ENCODE results near the gene MIS18A.

The MIS18A gene

DNA sequence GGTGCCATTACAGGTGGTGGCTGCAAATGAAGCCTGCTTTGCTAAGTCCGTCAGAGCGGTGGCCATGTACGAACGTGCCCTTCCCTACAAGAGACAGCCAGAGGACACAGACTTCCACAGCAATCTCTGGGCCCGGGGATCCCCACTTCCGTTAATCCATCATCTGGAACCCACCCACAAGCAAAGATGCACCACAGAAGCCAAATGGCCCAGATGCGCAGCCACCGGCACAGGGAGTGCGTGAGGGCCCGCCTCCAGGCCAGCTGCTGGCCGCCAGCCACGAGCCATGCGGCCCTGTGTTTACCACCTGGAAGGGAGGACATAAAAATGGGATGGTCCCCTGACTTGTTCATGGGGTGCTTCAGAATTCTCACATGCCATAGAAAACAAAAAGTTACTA, 41.9 kb upstream of the MIS18A start:
- DNase-seq (ENCODE audit: low spot score), result no peak
- in situ Hi-C loops (cut with MboI; ENCODE audit: low sequenced_read_pairs, unreplicated experiment), result no loop called here
- TF ChIP-seq, protein P1, sequence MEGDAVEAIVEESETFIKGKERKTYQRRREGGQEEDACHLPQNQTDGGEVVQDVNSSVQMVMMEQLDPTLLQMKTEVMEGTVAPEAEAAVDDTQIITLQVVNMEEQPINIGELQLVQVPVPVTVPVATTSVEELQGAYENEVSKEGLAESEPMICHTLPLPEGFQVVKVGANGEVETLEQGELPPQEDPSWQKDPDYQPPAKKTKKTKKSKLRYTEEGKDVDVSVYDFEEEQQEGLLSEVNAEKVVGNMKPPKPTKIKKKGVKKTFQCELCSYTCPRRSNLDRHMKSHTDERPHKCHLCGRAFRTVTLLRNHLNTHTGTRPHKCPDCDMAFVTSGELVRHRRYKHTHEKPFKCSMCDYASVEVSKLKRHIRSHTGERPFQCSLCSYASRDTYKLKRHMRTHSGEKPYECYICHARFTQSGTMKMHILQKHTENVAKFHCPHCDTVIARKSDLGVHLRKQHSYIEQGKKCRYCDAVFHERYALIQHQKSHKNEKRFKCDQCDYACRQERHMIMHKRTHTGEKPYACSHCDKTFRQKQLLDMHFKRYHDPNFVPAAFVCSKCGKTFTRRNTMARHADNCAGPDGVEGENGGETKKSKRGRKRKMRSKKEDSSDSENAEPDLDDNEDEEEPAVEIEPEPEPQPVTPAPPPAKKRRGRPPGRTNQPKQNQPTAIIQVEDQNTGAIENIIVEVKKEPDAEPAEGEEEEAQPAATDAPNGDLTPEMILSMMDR (IDR thresholded peaks at IDR 0.05; ENCODE audit: borderline replicate concordance, control extremely low read depth, extremely low read depth, insufficient read depth, missing control alignments), result no peak

GRCh38 chr21:32320059-32320458, 41.2 kb upstream of the MIS18A start:
- DNase-seq (ENCODE audit: low spot score), result no peak
- TF ChIP-seq, protein P1 (IDR thresholded peaks at IDR 0.05; ENCODE audit: borderline replicate concordance, control extremely low read depth, extremely low read depth, insufficient read depth, missing control alignments), result no peak
- in situ Hi-C loops (cut with MboI; ENCODE audit: low sequenced_read_pairs, unreplicated experiment), result no loop called here

DNA sequence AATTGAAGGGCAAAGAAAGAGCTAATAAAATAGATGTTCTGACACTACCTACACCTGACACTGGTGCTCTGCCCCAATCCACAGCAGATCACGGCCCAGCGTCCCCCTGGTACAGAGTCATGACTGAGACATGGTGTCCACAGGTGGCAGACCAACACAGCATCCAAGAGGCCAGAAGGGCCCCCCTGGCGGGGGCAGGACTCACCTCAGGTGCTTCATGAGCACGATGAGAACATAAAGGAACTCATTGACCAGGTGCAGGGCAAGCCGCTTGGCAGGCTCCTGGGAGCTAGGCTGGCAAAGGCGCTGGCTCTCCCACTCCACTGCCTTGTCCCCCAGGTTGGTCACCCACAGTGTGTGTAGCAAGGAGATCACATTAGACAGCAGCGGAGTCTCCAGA, 40.2 kb upstream of the MIS18A start:
- in situ Hi-C loops (cut with MboI; ENCODE audit: low sequenced_read_pairs, unreplicated experiment), result no loop called here
- TF ChIP-seq, protein P1 (IDR thresholded peaks at IDR 0.05; ENCODE audit: borderline replicate concordance, control extremely low read depth, extremely low read depth, insufficient read depth, missing control alignments), result no peak
- DNase-seq (ENCODE audit: low spot score), result no peak

- TF ChIP-seq, protein P1 (IDR thresholded peaks at IDR 0.05; ENCODE audit: borderline replicate concordance, control extremely low read depth, extremely low read depth, insufficient read depth, missing control alignments), result no peak
- in situ Hi-C loops (cut with MboI; ENCODE audit: low sequenced_read_pairs, unreplicated experiment), result no loop called here
- DNase-seq (ENCODE audit: low spot score), result no peak
These were observed 38.9 kb upstream of the MIS18A start for GRCh38 chr21:32317726-32318125.

- in situ Hi-C loops (cut with MboI; ENCODE audit: low sequenced_read_pairs, unreplicated experiment), result no loop called here
These were observed 37.7 kb upstream of the MIS18A start for GRCh38 chr21:32316361-32317215.

DNA sequence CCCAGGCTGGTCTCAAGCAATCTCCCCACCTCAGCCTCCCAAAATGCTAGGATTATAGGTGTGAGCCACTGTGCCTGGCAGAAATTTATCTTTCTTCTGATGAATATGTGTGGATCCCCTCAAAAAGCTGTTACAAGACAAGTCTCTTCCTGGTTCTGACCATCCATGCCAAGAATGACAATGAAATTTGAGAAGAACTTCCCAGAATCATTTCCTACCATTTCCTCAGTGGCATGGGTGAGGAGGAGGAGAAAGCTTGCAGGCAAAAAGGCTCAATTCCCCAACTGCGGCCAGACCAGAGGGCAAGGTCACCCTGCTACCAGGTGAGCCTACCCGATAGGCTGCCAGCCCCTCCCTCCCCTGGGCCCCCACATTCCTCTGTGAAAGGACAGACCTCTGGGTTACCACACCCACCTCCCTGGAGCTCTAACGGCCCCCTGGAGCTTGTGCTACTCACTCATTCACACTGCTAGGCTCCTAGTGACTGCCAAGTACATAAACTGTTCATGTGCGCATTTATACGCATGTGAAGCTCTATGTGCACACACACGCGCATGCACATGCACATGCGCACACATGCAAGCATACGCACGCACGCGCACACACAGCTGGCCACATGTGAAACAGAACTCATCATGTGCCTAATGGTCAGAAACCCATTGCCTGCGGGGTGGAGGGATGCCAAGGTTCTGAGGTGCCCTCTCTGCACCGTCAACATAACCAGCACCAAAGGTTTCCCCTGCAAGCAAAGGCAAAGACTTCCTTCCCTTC, 36.8 kb upstream of the MIS18A start:
- in situ Hi-C loops (cut with MboI; ENCODE audit: low sequenced_read_pairs, unreplicated experiment), result no loop called here

More at GRCh38 chr21:32316361-32317215, 37.7 kb upstream of the MIS18A start:
- DNase-seq (ENCODE audit: low spot score), result no peak
- TF ChIP-seq, protein P1 (IDR thresholded peaks at IDR 0.05; ENCODE audit: borderline replicate concordance, control extremely low read depth, extremely low read depth, insufficient read depth, missing control alignments), result no peak

More for the DNA sequence above, 36.8 kb upstream of the MIS18A start:
- TF ChIP-seq, protein P1 (IDR thresholded peaks at IDR 0.05; ENCODE audit: borderline replicate concordance, control extremely low read depth, extremely low read depth, insufficient read depth, missing control alignments), result no peak
- DNase-seq (ENCODE audit: low spot score), result no peak

All from GM13976 (cell line).